RWPE1 (cell line): ENCODE measurements around the gene DNMT3B.

Experiments
- CTCF ChIA-PET: fragments of 350-600 bp; sonication (Branson Sonifier 250); formaldehyde crosslinking; extraction: SDS; loops from one replicate; lab custom pipeline; 2021; lab: Yijun Ruan, JAX
- POLR2A ChIA-PET: fragments of 400-600 bp; formaldehyde crosslinking; extraction: SDS; loops from one replicate; lab custom pipeline; 2020; ENCODE audit warnings: antibody characterized with exemption; ENCODE audit not compliant: low non-redundant PET; lab: Yijun Ruan, JAX
- DNase-seq: peaks from one replicate; pipeline ENCODE4 v3.0.0; 2012; ENCODE audit warnings: low spot score
- H3K27ac ChIP-seq: fragments of 450-650 bp; 2 replicates; pipeline ENCODE4 v1.5.1; 2017
- TF ChIP-seq, protein P1 (sequence below): fragments of 450-650 bp; conservative IDR thresholded peaks from 2 replicates; pipeline ENCODE4 v1.5.1; 2017; ENCODE audit warnings: low read depth, mild to moderate bottlenecking

DNMT3B gene

DNA sequence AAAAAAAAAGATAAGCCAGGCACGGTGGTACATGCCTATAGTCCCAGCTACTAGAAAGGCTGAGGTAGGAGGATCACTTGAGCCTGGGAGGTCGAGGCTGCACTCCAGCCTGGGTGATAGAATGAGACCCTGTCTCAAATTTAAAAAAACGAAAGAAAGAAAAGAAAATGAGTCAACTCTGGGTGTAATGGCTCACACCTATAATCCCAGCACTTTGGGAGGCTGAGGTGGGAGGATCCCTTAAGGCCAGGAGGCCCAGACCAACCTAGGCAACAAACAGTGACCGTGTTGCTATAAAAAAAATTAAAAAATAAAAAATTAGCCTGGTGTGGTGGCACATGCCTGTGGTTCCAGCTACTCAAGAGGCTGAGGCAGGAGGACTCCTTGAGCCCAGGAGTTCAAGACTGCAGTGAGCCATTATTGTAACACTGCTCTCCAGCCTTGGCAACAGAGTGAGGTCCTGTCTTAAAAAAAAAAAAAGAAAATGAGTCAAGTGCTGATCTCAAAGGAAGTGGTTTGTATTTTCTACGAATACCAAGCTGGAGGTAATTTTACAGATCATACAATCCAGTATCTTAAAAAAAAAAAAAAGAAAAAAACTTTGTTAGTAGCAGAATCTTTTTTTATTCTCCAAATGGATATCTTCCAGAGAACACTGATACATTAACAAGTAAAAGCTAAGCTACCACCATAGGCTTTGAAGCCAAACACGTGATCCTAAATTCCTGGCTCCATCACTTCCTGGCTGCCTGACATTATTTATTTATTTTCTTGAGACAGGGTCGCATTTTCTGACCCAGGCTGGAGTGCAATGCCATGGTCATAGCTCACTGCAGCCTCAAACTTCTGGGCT, 24.6 kb upstream of the DNMT3B start:
- no peak for DNase-seq
- CTCF ChIA-PET = interaction anchor here (0.6 to 1.1 kb wide), 2 partner anchors 41 to 1224 kb away, joined by 3 read pairs; no protein-coding TSS in a partner anchor
- TF ChIP-seq, protein P1, sequence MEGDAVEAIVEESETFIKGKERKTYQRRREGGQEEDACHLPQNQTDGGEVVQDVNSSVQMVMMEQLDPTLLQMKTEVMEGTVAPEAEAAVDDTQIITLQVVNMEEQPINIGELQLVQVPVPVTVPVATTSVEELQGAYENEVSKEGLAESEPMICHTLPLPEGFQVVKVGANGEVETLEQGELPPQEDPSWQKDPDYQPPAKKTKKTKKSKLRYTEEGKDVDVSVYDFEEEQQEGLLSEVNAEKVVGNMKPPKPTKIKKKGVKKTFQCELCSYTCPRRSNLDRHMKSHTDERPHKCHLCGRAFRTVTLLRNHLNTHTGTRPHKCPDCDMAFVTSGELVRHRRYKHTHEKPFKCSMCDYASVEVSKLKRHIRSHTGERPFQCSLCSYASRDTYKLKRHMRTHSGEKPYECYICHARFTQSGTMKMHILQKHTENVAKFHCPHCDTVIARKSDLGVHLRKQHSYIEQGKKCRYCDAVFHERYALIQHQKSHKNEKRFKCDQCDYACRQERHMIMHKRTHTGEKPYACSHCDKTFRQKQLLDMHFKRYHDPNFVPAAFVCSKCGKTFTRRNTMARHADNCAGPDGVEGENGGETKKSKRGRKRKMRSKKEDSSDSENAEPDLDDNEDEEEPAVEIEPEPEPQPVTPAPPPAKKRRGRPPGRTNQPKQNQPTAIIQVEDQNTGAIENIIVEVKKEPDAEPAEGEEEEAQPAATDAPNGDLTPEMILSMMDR = no peak
- POLR2A ChIA-PET = no interaction called here
- no peak overlapping the region for H3K27ac ChIP-seq

- no peak for DNase-seq
- TF ChIP-seq, protein P1 = no peak
- no peak overlapping the region for H3K27ac ChIP-seq
- ChIA-PET CTCF (interaction anchor here (0.6 kb wide), 1 partner anchor 25 kb away, joined by 3 read pairs; no protein-coding TSS in a partner anchor), POLR2A (no interaction called here)
These were observed 21.0 kb upstream of the DNMT3B start for GRCh38 chr20:32741151-32741550.

DNA sequence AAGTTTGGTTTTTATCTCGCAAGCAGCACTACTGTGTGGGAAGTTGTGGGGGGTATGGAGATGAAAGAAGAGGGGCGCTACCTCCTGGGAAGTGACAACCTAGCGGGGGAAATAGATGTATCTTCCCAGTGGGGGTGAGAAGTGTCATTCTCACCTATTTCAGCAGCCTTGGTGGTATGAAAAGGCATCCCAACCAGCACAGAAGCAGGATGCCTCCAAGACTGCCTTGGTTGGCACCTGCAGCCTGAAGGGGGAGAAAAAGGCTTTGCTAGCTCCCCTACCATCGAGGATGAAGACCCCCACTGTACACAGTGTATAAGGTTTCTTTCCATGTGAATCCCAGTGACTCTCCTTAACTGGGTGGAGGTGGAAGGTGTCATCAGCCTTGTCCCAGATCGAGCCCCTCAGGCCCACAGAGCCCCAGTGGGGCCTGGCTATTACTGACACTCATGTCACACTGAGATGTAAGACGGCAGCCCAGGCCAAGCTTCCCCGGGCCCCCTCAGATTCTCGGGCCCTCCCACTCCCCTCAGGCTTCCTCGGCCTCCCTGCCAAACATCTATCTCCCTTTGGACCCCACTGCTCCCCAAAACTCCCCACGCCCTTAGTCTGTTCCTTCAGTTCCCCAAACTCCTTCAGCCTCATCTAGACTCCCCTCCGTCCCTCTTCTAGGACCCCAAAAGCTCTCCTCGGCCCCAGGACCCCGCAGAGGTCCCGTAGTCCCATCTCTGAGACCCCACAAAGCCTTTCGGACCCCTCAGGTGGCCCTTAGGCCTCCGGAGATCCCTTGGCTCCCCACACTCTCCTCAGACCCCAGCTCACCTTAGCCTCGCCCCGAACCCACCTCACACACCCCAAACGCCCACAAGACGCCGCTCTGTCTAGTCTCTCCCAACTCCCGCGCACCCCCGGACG, 19.6 kb upstream of the DNMT3B start:
- ChIA-PET CTCF (interaction anchor here (0.6 to 2.1 kb wide), 6 partner anchors 20 to 335 kb away, joined by 3 to 14 read pairs (median 4); partner anchors contain the start of genes C20orf203 and DNMT3B), POLR2A (no interaction called here)
- no peak for DNase-seq
- TF ChIP-seq, protein P1 = no peak
- peak overlapping the region; percentile 8 for H3K27ac ChIP-seq

DNA sequence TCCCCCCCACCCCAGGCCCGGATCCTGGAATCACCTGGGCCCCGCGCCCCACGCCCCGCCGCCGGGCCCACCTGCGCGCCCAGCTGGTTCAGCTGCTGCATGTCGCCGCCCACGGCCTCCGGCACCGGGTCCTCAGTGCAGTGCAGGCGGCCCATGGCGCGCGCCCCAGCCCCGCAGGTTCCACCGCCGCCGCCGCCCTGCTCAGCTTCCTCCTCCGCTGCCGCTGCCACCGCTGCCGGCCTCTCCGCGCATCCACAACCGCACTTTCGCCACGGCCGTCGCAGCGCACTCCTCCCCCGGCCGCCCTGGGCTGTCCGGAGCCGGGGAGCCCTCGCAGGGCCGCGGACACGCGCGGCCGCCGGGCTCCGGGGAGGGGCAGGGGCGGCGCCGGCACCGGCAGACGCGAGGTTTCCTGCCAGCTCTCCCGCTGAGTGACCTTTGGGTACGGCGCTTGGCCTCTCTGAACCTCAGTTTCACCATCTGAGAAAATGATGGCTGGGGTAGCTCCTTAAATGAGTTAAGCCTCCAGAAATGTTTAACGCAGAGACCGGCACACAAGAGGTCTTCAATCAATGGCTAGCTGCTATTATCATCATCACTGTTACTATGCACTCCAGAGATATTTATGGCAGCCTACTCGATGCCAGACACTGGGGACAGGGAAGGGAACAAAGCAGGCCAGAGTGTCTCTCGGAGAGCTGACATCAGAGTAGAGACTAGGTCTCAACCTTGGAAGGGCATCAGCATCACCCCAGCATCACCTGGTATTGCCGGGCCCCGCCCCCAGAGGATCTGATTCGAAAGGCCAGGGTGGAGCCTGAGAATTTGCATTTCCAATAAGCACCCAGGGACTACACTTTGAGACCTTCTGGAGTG, 18.7 kb upstream of the DNMT3B start, which contains the start of gene COMMD7:
Gene COMMD7 (minus strand): TSS at position 231 of the 876 bp plus-strand sequence. CDS start 76 bp downstream, at position 155.
- ChIA-PET CTCF (interaction anchor here (0.7 to 2.1 kb wide), 5 partner anchors 19 to 222 kb away, joined by 3 to 14 read pairs (median 4); partner anchors contain the start of genes C20orf203 and DNMT3B), POLR2A (interaction anchor here (0.7 kb wide), 1 partner anchor 20 kb away, joined by 3 read pairs; no protein-coding TSS in a partner anchor)
- peak within 1 kb of the TSS; percentile 8 for H3K27ac ChIP-seq
- TF ChIP-seq, protein P1 = no peak
- no peak for DNase-seq

- TF ChIP-seq, protein P1 = no peak
- H3K27ac ChIP-seq = no peak overlapping the region
- no peak for DNase-seq
- CTCF ChIA-PET = no interaction called here
- POLR2A ChIA-PET = no interaction called here
These were observed 12.1 kb upstream of the DNMT3B start for GRCh38 chr20:32749914-32750637.
